Uterus (tissue), 2 donors: Measurements from ENCODE around the gene CDH4.

ENCODE experiments used
- CTCF ChIP-seq, 4 experiments: fragments of 200-600 bp in 2 of 4; fragments of 450-650 bp in 2 of 4; sonication (generic) in 2 of 4; IDR thresholded peaks; one replicate each; pipeline ENCODE4 v1.5.1; 2016 to 2019; ENCODE audit warnings: antibody characterized with exemption in 4 of 4, mild to moderate bottlenecking in 2 of 4, moderate library complexity in 1 of 4
- POLR2A ChIP-seq, 2 donors: fragments of 450-650 bp; IDR thresholded peaks; one replicate each; pipeline ENCODE4 v1.6.1; 2016; ENCODE audit warnings: antibody characterized with exemption in 2 of 2, mild to moderate bottlenecking in 1 of 2, moderate library complexity in 1 of 2

- no peak for TF ChIP-seq POLR2A (IDR thresholded peaks at IDR 0.05)
- no peak for TF ChIP-seq CTCF (IDR thresholded peaks at IDR 0.05)
Measured at GRCh38 chr20:61983965-61984364, 731.9 kb downstream of the CDH4 start.
